Melanocyte of skin (primary cell): ENCODE data around the gene ADH6. TPM values are rescaled to one million over a fixed set of nuclear protein-coding genes. Genes with fewer than 3 reads are reported as not detected.

Source experiments
- total RNA-seq, 2 donors: library from RNA; depleted of rRNA; stranded (reverse); fragments of >200 nt; gene quantifications; 2 replicates each; pipeline ENCODE4 v1.2.3, GENCODE V29; 2012

Gene ADH6
- total RNA-seq = not detected

GRCh38 chr4:99219072-99219471, at the start of gene ADH6:
TSS of gene ADH6 (minus strand) at chr4:99219246. CDS start at chr4:99219152, 94 bp downstream.

Other genes with a start within 250 kb of the ADH6 start
- gene METAP1, start 223.5 kb downstream of the ADH6 start, total RNA-seq = 10 to 100 TPM; 27.5 to 49.3 TPM
- gene ADH5, start 130.5 kb downstream of the ADH6 start, total RNA-seq = 100 to 1,000 TPM; 156 to 171 TPM
- gene ADH4, start 74.9 kb downstream of the ADH6 start, total RNA-seq = not detected
- gene ADH1A, start 71.7 kb upstream of the ADH6 start, total RNA-seq = not detected
- under 1 TPM in 1 of 2 donors, not detected in 1; under 0.01 TPM for gene ADH1B, start 102.2 kb upstream of the ADH6 start, total RNA-seq
- not detected for gene ADH1C, start 133.5 kb upstream of the ADH6 start, total RNA-seq
- gene ADH7, start 216.1 kb upstream of the ADH6 start, total RNA-seq = not detected